ENCODE measurements around the gene PHYHD1.

PHYHD1 gene

DNA sequence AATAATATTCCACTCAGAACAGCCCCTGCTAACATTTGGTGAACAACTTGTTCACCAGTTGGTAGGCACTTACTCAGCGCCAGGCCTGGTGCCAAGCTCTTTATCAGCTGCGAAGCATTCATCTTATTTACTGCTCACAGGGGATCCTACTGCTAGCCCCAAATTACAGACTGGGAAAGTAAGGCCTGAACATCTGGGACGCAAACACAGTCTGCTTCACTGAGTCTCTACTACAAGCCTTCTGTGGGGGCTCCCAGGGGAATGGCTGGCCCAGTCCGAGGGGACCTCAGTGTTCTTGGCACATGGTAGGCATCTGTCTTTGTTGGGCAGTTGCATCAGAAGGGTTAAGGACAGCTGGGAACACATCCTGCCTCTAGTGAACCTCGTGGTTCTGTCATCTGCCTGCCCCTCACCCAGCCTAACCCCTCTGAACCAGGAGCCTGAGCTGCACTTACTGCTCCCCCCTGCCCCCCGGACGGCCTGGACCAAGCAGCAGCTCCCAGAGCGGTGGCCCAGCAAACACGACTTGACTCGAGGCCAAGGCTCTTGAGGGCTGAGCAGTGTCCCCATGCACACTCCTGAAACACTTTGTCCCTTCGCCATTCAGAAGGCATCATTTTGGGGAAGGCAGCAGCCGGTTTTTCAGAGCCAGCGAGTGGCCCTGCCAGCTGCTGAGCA is at the start of gene PHYHD1:
TSS of gene PHYHD1 (plus strand) at position 602 of the 678 bp plus-strand sequence. CDS start 1,342 bp downstream, outside the sequence.
- DNase-seq: peak; percentile 46

GRCh38 chr9:128877852-128878251 is 42.9 kb upstream of the PHYHD1 start:
- DNase-seq: no peak

DNA sequence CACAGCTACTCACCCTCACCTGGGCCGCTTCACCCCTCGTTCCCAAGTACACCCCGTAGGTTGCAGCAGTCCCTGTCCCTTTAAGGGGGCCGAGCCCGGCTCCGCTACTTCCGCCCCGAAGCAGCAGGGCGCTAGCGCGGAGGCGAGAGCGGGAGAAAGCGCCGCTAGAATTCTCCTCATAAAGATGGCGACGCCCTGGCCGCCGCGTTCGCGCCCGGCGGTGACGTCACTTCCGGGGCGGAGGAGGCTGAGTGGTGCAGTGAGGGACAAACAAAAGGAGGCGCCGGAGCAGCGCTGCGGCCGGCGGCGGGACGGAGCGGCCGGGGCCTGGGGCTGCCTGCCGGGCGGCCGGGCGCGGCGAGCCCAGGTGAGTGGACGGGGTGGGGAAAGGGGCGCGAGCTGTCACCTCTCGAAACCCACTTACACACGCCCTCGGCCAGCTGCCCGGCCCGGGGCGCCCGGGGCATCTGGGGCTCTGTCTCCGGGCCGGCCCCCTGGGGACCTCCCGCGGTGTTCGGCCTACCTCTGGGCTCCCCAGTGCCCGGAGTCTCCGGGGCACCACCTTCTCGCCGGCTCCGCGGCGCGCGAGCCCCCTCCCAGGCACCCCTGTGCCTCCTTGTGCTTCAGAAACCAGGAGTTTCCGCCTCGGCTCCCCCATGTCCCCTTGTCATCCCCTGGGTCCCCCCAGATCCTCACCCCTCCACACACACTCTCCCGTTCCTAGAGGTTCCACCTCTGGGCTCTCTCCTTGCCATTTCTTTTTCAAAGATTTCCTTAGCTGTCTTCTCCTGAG is 38.7 kb upstream of the PHYHD1 start, which contains the start of the genes KYAT1 and LRRC8A:
TSS of gene KYAT1 (minus strand) at position 67 of the 793 bp plus-strand sequence. CDS start 36,545 bp downstream, outside the sequence.
TSS of gene LRRC8A (plus strand) at position 250 of the 793 bp plus-strand sequence. CDS start 25,032 bp downstream, outside the sequence.
- peak; percentile 98 for DNase-seq

DNA sequence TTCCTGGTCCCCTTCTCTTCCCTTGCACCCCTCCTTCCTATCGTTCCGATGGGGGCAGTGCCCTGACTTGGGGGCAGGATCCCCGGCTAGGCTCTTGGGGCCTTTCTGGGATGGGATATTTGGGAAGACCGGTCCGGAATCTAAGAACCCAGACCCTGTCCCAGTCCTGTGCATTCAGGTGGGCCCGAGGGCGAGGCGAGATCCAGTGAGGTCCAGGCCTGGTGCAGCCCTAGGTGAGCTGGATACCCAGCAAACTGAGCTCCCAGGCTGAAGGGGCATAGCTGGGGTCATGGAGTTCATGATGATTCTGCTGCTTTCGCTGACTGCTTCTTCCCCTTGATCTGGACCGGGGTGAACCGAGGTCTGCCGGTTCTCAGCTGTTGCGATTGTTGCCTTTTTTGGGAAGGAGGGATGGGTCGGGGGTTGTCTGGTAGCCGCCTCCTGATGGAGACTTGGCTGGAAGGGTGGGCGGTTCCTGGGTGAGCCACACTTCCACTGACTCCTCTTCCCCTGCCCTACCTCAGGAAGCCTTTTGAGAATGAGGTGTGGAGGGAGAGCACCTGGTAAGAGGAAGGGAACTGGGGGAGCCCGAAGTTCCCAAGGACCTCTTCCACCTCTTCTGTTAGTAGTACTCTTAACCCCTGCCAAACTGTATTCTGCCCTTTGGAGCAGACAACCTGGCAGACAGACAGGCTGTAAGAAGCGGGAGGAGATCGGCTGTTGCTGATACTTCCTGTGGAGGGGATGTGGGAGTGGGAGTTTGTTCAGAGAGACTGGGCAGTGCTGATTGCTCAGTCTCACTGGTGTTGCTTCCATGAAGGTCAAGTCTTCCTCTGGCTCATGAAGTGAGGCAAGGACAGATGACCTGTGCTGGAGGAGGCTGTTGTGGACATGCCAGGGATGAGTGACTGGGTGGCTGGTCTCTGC is 37.8 kb upstream of the PHYHD1 start:
- no peak for DNase-seq

GRCh38 chr9:128884164-128884563 is 36.6 kb upstream of the PHYHD1 start:
- no peak for DNase-seq

DNA sequence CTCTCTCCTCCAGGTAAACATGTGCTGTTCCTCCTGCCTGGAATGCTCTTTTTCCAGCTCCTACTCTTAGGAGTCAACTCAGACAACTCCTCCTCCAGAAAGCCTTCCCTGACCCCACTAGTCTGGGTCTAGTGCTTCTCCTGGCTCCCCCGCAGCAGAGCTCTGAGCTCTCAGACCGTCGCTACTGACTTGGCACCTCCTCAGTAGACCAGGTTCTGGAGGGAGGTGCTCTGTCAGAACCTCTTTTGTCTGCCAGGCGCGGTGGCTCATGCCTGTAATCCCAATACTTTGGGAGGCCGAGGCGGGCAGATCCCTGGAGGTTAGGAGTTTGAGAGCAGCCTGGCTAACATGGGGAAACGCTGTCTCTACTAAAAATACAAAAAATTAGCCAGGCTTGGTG is 35.4 kb upstream of the PHYHD1 start:
- no peak for DNase-seq

DNA sequence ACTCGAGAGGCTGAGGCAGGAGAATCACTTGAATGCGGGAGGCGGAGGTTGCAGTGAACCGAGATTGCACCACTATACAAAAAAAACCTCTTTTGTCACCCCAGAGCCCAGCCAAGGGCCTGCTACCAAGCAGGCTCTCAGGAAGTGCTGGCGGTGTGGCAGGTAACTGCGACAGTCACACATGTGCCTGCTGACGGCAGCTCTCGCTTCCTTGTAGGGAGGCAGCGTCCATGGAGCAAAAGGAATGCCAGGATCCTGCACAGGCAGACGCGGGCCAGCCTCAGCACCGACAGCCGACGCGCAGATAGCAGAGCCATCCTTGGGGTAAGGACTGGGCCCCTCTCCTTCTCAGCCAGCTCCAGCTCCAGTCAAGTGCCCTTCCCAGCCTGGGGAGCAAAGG is 35.0 kb upstream of the PHYHD1 start:
- no peak for DNase-seq

- DNase-seq: no peak
Observed at GRCh38 chr9:128886211-128886891, 34.4 kb upstream of the PHYHD1 start.

GRCh38 chr9:128887049-128887448 is 33.7 kb upstream of the PHYHD1 start:
- no peak for DNase-seq

DNA sequence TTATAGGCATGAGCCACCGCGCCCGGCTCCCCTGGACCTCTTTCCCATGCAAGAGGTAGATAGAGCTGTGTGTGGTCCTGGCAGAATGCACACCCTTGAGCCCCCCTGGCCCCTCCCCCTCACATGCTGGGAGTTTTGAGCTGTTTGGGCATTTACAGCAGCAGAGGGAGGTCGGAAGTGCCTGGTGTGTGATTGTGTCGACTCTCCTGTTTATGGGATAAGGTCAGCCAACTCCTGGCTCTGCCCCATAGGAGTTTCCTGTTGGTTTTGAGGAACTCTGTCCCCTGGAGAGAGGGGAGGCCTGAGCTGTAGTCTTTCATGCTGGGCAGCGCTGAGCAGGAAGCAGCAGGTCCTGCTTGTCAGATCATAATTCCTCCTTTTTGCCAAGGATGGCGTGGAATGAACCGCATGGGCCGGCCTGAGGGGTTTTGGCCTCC is 32.9 kb upstream of the PHYHD1 start:
- peak; percentile 15 for DNase-seq

DNA sequence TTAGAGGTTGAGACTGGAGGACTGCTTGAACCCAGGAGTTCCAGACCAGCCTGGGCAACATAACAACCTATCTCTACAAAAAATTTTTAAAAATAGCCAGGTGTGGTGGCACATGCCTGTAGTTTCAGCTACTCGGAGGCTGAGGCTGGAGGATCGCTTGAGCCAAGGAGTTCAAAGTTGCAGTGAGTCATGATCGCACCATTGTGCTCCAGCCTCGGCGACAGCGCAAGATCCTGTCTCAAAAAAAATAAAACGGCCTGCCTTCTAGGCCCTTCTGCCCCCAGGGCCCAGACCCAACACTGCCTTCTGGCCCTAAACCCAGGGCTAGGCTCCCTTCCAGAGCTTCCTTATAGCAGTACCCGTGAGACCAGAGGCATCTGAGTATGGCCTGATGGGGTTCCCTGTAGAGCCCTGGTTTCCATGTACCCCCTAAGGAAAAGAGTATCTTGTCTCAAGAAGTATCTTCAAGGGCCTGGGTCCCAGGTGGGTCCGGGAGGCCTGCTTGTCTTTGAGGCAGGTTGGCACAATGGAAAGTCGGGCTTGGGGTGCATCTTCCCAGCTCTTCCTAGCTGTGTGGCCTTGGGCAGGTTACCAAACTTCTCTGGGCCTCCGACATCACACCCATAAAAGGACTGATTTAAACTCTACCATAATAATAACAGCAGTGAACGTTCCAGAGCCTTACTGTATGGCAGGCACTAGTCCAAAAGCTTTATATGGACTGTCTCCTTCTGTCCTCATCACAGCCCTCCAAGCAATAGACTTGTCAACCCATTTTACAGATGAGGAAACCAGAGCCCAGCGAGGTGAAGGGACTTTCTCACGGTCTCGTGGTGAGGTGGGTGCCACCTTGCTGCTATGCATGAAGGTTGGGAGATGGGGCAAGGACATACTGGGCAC is 29.2 kb upstream of the PHYHD1 start:
- DNase-seq: no peak

DNA sequence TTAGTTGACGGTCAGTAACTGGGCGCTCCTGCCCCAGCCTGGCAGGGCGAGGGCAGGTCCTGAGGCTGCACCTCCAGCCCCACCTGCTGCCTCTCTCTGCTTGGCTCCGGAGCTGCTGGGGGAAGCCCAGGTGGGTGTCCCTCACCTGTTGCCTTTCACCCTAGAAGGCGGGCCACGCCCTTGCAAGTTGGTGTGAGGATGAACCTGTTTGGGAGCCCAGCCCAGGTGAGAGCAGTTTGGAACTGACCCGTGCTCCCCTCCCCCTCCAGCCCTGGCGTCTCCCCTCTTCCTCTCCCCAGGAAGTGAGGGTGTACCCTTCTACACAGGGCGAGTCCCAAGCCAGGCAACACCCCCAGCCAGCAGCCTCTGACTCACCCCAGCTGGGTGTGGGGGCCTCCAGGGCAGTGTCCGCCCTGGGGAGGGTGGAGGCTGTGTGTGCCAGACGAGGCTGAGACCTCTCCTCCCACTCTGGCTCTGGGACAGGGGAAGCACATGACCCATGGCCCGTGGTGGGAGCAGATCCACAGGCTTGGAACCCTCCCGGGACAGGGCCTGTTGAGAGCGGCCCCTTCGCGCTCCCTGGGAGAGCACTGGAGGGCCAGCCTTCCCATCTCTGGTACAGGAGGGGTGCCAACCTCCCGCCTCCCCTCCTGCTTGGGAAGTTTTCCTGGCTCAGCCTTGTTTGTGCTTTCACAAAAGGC is 28.4 kb upstream of the PHYHD1 start:
- peak; percentile 75 for DNase-seq

DNA sequence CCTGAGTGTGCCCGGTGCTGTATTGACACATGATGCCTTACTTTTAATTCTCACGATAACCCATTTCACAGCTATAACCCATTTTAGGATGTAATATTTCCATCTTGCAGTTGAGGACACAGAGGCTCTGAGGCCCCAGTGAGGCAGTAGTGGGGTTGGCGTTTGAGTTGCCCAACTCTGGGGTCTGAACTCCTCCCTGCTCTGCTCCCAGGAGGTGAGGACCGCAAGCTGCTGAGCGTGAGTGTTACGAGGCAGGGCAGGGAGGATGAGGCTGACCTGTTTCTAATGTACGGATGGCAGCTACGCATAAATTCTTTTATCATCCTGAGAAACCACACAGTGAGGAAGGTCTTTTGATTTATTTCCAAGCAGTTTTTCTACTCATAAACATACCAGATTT is 27.4 kb upstream of the PHYHD1 start:
- no peak for DNase-seq

- no peak for DNase-seq
Observed at GRCh38 chr9:128894764-128895163, 26.0 kb upstream of the PHYHD1 start.

- DNase-seq: no peak
Observed at GRCh38 chr9:128895556-128895955, 25.2 kb upstream of the PHYHD1 start.

- DNase-seq: no peak
Observed at GRCh38 chr9:128898382-128898781, 22.4 kb upstream of the PHYHD1 start.

- no peak for DNase-seq
Observed at GRCh38 chr9:128898845-128899565, 21.8 kb upstream of the PHYHD1 start.

DNA sequence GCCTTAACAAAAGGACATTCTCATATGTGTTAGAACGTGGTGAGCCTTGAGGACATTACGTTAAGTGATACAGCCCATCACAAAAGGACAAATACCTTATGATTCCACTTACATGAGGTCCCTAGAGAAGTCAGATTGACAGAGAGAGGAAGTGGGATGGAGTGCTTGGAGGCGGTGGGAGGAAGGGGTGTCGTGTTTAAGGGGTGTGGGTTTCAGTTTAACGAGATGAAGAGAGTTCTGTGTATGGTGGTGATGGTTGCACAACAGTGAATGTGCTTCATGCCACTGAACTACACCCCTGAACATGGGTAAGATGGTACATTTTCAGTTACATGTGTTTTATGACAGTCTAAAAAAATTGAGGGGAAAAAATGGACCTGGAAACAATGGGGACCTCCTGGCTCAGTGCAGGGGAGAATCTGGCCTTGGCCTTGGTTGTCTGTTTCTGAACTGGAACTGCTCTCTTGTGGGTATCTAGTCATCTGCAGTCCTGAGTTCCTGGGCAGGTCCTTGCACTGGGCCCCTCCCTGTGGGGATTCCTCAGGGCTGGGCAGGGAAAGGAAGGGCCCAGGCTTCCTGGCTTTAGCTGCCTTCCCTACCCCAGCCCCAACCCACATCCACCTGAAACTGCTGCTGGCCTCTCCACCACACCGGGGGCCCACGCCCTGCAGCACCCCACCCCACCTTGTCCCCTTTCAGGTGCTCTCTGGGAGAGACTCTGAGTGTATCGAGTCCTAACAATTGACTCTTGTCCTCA is 21.0 kb upstream of the PHYHD1 start:
- no peak for DNase-seq

DNA sequence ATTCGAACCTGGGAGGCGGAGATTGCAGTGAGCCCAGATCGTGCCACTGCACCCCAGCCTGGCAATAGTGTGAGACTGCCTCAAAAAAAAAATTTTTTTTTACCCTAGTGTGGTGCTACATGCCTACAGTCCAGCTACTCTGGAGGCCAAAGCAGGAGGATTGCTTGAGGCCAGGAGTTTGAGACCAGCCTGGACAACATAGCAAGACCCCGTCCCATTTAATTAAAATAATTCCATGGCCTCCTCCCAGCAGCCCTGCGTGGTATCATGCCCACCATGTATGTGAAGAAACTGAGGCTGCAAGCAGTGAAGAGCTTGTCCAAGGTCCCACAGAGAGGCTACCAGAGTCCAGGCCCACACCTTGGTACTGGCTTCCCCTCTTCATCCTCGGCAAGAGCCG is 19.4 kb upstream of the PHYHD1 start:
- DNase-seq: no peak

Measured in femur (tissue), 1 donor.